Frontal cortex (tissue), 4 donors: ENCODE measurements around the gene BDKRB2. TPM values are rescaled to one million over a fixed set of nuclear protein-coding genes. Genes with fewer than 3 reads are reported as not detected.

Experiments
- DNase-seq, 2 donors: peaks; one replicate each; pipeline ENCODE4 v3.0.0; 2012; ENCODE audit warnings: low spot score in 2 of 2
- FAIRE-seq: peaks from 2 replicates; lab custom pipeline; 2012; peaks lifted over from hg19 to GRCh38; lab: Jason Lieb, UNC
- total RNA-seq: library from RNA; depleted of rRNA; stranded (reverse); fragments of >200 nt; gene quantifications from one replicate; pipeline ENCODE4 v1.2.3, GENCODE V29; 2014
- donor health status: control.
- donor health status: control.
- donor health status: control.

Gene BDKRB2
- total RNA-seq, 1 donor from 2014 or later = 0.41 TPM

GRCh38 chr14:96245710-96246538, 41.3 kb downstream of the BDKRB2 start:
- no peak for DNase-seq
- FAIRE-seq = no peak

DNA sequence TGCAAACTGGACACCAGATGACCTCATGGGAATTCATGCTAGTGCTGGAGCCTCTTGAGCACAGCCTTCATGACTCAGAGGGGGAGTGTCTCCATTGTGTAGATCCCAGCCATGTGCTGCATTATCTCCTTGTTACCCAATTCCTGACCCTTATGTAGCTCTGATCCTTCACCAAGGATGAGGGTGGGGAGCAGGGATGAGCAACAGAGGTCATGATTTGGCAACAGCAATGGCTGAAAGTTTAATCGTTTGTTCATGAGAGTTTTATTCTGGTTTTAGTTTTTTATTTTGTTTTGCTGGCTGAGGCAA, 41.9 kb downstream of the BDKRB2 start:
- DNase-seq (no peak), FAIRE-seq (no peak)

DNA sequence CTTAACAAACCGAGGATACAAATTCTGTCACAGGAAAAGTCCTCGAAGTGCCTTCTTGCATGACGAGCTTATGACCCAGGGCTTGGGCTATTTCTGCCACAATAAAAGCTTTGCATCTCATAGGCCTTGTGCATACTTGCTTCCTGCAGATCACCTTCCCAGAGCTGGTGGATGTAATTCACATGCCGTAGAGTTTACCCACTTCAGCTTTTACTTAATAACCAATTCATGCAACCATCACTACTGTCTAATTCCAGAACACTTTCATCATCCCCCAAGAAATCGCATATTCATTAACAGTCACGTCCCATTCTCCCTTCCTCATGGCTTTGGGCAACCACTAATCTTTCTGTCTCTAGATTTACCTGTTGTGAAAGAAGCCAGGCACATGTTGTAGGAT, 42.4 kb downstream of the BDKRB2 start:
- FAIRE-seq (no peak), DNase-seq (no peak)

- FAIRE-seq = no peak
- DNase-seq = no peak
These were observed 44.4 kb downstream of the BDKRB2 start for GRCh38 chr14:96249029-96249428.

GRCh38 chr14:96250485-96250884, 45.8 kb downstream of the BDKRB2 start:
- FAIRE-seq = no peak
- no peak for DNase-seq

- no peak for DNase-seq
- FAIRE-seq = no peak
These were observed 47.1 kb downstream of the BDKRB2 start for GRCh38 chr14:96251656-96252155.

GRCh38 chr14:96252323-96252998, 47.8 kb downstream of the BDKRB2 start:
- no peak for FAIRE-seq
- DNase-seq = no peak

DNA sequence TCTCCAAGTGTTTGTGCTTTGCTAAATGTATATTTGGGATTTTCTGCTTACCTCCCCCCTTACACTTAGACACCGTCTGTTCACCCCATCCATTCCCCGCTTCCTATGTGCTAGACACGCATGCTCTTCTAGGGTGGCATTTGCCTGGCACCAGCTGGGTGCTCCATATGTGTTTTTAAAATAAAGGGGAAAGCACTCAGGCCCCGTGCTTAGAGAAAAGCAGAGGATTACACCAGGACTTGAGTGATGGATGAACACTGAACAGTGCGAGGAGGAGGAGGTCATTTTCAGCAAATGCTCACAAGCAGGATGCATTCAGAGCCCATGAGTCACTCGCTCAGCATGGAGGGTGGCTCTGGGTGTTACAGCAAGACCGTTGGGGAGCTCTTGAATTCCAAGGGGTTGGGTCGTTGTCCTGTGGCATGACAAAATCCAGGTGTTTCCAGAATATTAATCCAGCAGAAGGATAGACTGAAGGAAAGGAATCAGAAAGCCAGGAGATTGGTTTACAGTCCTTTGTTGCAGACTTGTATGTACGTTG, 48.4 kb downstream of the BDKRB2 start:
- FAIRE-seq (no peak), DNase-seq (no peak)

DNA sequence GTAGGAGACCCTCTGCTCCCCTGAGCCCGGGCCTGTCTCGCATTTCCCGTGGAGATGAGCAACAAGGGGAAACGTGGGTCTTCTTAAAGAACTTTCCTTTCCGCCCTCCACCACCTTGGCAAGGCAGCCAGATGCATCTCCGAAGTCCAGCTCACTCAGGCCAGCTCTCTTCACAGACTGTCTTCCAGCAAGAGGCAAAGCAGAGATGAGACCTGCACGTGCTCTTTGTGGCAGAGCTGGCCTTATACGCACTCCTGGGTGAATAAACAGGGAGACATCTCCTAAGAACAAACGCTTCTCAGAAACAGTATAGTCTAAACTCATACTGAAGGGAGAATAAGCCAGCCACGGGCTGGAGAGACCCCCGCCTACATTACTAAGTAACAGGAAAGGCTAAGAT, 50.0 kb downstream of the BDKRB2 start:
- DNase-seq = no peak
- no peak for FAIRE-seq

- no peak for FAIRE-seq
- DNase-seq = no peak
These were observed 51.1 kb downstream of the BDKRB2 start, which contains the start of gene BDKRB1 for GRCh38 chr14:96255501-96256366. BDKRB1 (plus strand) TSS chr14:96256210; CDS start chr14:96263683, 7,473 bp downstream.

DNA sequence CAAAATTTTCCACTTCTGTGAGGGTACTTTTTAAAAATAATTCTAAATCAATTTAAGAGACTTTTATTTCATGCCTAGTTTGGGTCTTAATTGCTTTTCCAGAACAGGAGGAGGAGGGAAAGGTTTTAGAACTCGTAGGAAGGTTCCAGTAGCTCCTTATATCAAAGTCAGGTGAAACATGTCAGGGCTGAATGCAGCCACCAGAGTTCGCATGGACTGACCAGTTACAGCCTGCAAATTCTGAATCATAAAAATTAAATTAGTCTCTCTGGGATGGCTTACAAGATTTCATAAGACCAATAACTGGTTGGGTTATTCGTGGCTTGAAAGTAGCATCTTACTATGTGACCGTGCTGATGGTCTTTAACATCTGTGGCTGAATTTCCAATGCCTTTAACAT, 51.8 kb downstream of the BDKRB2 start:
- DNase-seq (no peak), FAIRE-seq (no peak)

GRCh38 chr14:96257056-96257455, 52.4 kb downstream of the BDKRB2 start:
- FAIRE-seq (no peak), DNase-seq (no peak)

- DNase-seq (no peak), FAIRE-seq (no peak)
These were observed 53.3 kb downstream of the BDKRB2 start for GRCh38 chr14:96257900-96258299.

GRCh38 chr14:96260341-96260821, 55.7 kb downstream of the BDKRB2 start:
- FAIRE-seq (no peak), DNase-seq (no peak)

DNA sequence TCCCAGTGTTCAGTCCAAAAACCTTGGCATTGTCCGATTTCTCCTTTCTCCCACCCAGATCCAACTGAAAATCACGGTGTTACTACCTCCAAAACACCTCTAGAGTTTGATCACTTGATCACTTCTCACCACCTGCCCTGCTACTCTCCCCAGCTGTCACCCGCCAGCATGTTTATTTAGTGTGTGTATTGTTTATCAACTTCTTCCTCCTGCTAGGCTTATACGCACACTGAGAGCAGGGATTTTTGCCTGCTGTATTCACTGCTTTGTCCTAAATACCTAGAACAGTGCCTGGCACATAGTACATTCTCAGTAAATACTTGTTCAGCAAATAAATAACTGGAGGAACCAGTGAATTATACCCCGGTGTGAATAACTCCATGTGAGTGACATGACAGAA, 56.4 kb downstream of the BDKRB2 start:
- no peak for DNase-seq
- FAIRE-seq = no peak

DNA sequence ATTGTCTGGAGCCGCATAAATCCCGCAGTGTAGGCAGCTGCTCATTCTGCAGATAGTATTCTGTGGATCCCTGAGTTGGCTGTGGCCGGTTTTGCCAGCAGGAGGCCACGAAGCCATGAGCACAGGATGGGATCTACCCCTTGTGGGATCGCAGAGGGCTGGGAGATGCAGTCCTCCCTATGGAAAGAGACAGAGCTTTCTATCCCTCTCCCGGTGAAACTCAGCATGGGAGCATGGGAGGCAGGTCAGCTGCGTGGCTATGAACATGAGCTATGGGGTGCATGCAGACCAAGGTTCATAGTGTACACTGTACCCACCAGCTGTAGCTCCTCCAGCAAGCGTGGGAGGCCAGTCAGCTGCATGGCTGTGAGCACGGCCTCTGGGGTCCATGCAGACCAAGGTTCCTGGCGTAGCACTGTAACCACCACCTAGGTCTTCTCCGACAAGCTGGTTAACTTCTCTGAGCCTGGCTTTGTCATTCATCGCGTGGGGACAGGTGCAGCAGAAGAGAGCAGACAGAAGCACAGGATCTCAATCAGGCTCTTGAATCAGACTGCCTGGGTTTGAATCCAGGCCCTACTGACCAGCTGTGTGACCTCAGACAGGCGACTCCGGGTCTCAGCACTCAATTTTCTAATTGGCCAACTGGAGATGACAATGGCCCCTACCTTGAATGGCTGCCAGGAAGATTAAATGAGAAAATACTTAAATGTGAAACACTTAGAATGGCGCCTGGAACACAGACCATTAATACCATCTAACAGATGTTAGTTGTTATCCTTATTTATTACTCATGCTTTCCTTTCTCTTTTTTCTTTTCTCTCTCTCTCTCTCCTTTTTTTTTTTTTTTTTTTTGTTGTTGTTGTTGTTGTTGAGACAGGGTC, 57.4 kb downstream of the BDKRB2 start:
- no peak for DNase-seq

DNA sequence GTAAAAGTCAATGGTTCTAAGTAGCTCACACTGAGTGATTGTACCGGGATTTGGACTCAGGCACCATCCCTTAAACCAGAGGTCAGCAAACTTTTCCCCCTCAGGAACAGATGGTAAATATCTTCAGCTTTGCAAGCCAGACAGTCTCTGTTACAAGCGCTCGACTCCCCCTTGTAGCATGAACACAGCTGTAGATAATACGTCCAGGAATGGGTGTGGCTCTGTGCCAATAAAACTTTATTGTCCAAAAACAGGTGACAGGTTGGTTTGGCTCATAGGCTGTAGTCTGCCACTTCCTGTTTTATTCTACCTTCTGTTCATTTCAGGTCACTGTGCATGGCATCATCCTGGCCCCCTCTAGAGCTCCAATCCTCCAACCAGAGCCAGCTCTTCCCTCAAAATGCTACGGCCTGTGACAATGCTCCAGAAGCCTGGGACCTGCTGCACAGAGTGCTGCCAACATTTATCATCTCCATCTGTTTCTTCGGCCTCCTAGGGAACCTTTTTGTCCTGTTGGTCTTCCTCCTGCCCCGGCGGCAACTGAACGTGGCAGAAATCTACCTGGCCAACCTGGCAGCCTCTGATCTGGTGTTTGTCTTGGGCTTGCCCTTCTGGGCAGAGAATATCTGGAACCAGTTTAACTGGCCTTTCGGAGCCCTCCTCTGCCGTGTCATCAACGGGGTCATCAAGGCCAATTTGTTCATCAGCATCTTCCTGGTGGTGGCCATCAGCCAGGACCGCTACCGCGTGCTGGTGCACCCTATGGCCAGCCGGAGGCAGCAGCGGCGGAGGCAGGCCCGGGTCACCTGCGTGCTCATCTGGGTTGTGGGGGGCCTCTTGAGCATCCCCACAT, 58.9 kb downstream of the BDKRB2 start:
- FAIRE-seq = no peak
- no peak for DNase-seq

More for the DNA sequence above, 57.4 kb downstream of the BDKRB2 start:
- no peak for FAIRE-seq

DNA sequence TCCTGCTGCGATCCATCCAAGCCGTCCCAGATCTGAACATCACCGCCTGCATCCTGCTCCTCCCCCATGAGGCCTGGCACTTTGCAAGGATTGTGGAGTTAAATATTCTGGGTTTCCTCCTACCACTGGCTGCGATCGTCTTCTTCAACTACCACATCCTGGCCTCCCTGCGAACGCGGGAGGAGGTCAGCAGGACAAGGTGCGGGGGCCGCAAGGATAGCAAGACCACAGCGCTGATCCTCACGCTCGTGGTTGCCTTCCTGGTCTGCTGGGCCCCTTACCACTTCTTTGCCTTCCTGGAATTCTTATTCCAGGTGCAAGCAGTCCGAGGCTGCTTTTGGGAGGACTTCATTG, 59.5 kb downstream of the BDKRB2 start:
- DNase-seq = no peak
- FAIRE-seq = no peak
